DOHH2 (cell line): ENCODE data around the gene E2F4.

Experiments
- H3F3A ChIP-seq: fragments of 200-600 bp; sonication (generic), shearing (Covaris generic); 2 replicates; pipeline ENCODE4 v1.6.0; 2016; ENCODE audit warnings: antibody characterized with exemption, mild to moderate bottlenecking; ENCODE audit not compliant: control insufficient read depth, insufficient read depth
- H3K27ac ChIP-seq: fragments of 200-600 bp; sonication (generic); 2 replicates; pipeline ENCODE4 v1.5.1; 2014; ENCODE audit warnings: low read depth, mild to moderate bottlenecking, low read length, moderate library complexity
- H3K27me3 ChIP-seq: fragments of 200-600 bp; sonication (generic); 2 replicates; pipeline ENCODE4 v1.6.1; 2014; ENCODE audit warnings: mild to moderate bottlenecking, low read length, mixed read lengths; ENCODE audit not compliant: control insufficient read depth
- H3K36me3 ChIP-seq: fragments of 200-600 bp; sonication (generic); 2 replicates; pipeline ENCODE4 v1.6.1; 2014; ENCODE audit warnings: mild to moderate bottlenecking, low read length, moderate library complexity, mixed read lengths; ENCODE audit not compliant: control insufficient read depth
- H3K4me1 ChIP-seq: fragments of 200-600 bp; sonication (generic); 2 replicates; pipeline ENCODE4 v1.6.1; 2014; ENCODE audit warnings: mild to moderate bottlenecking, low read length, mixed read lengths; ENCODE audit not compliant: control insufficient read depth
- H3K4me2 ChIP-seq: fragments of 200-600 bp; sonication (generic); 2 replicates; pipeline ENCODE4 v1.6.0; 2014; ENCODE audit warnings: mild to moderate bottlenecking, low read length, moderate library complexity
- H3K4me3 ChIP-seq: fragments of 200-600 bp; sonication (generic); 2 replicates; pipeline ENCODE4 v1.5.1; 2014; ENCODE audit warnings: mild to moderate bottlenecking, low read length, mixed read lengths
- H3K79me2 ChIP-seq: fragments of 200-600 bp; sonication (generic); 2 replicates; pipeline ENCODE4 v1.6.1; 2014; ENCODE audit warnings: mild to moderate bottlenecking, low read length, mixed read lengths; ENCODE audit not compliant: control insufficient read depth
- H3K9me2 ChIP-seq: fragments of 200-600 bp; sonication (generic); replicated peaks from 2 replicates; pipeline ENCODE4 v1.6.1; 2014; ENCODE audit warnings: mild to moderate bottlenecking, low read length, mixed read lengths; ENCODE audit not compliant: control insufficient read depth
- H3K9me3 ChIP-seq: fragments of 200-600 bp; sonication (generic); 2 replicates; pipeline ENCODE4 v1.6.1; 2014; ENCODE audit warnings: antibody characterized with exemption, low read length, mixed read lengths; ENCODE audit not compliant: control insufficient read depth, insufficient read depth
- H4K20me1 ChIP-seq: fragments of 200-600 bp; sonication (generic); 2 replicates; pipeline ENCODE4 v1.6.0; 2014; ENCODE audit warnings: low read depth, mild to moderate bottlenecking, antibody characterized with exemption, low read length, moderate library complexity; ENCODE audit not compliant: control insufficient read depth, insufficient read depth
- EZH2phosphoT487 ChIP-seq: fragments of 200-600 bp; sonication (generic); IDR thresholded peaks from 2 replicates; pipeline ENCODE4 v1.6.1; 2017; ENCODE audit warnings: borderline replicate concordance, mild to moderate bottlenecking, antibody characterized with exemption, low read length, moderate library complexity, mixed read lengths
- TF ChIP-seq, protein P1 (sequence below): fragments of 200-600 bp; sonication (generic); IDR thresholded peaks from one replicate; pipeline ENCODE4 v1.5.1; 2014; ENCODE audit warnings: antibody characterized with exemption, mild to moderate bottlenecking, low read depth, low read length; ENCODE audit not compliant: poor library complexity, severe bottlenecking

The E2F4 gene

DNA sequence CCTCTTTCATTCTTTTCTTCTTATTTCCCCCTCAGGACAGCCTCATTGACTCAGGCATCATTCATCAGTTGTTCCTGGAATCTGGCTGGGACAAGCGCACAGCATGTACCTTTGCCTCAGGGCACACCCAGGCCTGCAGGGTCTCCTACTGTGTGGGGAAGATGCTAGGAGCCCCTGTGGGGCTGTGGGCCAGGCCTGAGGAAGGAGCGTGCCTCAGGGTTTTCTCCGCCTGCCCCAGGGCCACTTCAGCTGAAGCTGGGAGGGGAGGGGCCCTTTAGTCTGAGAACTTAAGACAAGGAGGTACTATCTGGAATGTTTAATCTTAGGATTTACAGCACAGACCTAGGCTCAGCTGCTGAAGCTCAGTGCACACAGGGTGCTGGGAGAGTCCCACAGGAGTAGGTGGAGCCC, 14.9 kb downstream of the E2F4 start:
- no peak overlapping the region for H3K4me2 ChIP-seq
- TF ChIP-seq, protein P1, sequence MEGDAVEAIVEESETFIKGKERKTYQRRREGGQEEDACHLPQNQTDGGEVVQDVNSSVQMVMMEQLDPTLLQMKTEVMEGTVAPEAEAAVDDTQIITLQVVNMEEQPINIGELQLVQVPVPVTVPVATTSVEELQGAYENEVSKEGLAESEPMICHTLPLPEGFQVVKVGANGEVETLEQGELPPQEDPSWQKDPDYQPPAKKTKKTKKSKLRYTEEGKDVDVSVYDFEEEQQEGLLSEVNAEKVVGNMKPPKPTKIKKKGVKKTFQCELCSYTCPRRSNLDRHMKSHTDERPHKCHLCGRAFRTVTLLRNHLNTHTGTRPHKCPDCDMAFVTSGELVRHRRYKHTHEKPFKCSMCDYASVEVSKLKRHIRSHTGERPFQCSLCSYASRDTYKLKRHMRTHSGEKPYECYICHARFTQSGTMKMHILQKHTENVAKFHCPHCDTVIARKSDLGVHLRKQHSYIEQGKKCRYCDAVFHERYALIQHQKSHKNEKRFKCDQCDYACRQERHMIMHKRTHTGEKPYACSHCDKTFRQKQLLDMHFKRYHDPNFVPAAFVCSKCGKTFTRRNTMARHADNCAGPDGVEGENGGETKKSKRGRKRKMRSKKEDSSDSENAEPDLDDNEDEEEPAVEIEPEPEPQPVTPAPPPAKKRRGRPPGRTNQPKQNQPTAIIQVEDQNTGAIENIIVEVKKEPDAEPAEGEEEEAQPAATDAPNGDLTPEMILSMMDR = no peak
- TF ChIP-seq EZH2phosphoT487 = no peak

DNA sequence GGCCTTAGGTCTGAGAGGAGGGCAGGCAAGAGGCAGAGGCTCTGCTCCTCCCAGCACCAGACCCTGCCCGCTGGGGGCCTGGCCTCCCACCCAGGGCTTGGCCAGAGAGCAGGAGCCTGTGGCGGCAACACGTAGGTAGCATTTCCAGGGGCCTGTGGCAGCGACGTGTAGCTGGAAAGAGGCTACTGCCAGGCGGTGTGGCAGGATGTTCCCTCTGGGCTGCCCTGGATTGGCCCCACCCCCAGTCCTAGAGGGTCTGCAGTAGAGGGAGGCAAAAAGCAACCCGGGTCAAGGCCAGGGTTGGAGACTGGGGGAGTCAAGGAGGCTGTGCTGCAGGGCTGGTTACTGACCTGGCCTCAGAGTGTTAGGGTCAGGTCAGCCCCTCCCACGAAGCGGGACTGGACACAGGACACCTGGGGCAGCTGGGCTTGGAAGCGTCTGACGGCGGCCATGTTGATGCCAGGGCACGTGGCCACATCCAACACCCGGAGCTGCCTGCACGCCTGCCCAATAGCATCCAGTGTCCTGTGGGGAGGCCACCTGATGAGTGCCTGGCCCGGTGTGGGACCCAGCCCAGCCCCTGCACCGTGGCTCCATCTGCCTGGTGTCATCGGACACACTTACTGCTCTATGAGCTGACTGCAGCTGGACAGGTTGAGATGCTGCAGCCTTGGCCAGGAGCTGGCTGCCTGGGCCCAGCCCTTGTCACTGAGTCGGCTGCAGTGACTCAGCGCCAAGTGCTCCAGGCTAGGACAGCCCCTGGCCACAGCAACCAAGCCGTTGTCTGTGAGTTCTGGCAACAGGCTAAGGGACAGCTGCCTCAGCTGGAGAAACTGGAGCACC, 15.5 kb downstream of the E2F4 start:
- Histone ChIP-seq H3K36me3 (peaks cover 18% of the 10 kb centered on the region), H3K9me3 (no peaks in the 10 kb centered on the region), H3K9me2 (no peaks in the 10 kb centered on the region), H3K4me1 (no peaks in the 10 kb centered on the region), H3F3A (no peaks in the 10 kb centered on the region; the same call in 1 of the 2 replicates), H3K4me2 (no peak overlapping the region), H3K27ac (no peak overlapping the region), H3K4me3 (no peak overlapping the region), H3K79me2 (no peaks in the 10 kb centered on the region), H3K27me3 (peaks cover 3% of the 10 kb centered on the region; the same call in 1 of the 2 replicates), H4K20me1 (no peaks in the 10 kb centered on the region)
- TF ChIP-seq, protein P1 = no peak
- no peak for TF ChIP-seq EZH2phosphoT487

More for the DNA sequence above, 14.9 kb downstream of the E2F4 start:
- Histone ChIP-seq H3K9me2 (no peaks in the 10 kb centered on the region), H3K27ac (no peak overlapping the region), H3K4me1 (no peaks in the 10 kb centered on the region), H3K9me3 (no peaks in the 10 kb centered on the region), H3K36me3 (peaks cover 24% of the 10 kb centered on the region), H3K4me3 (no peak overlapping the region), H3K27me3 (peaks cover 2% of the 10 kb centered on the region; the same call in 1 of the 2 replicates), H4K20me1 (no peaks in the 10 kb centered on the region), H3F3A (no peaks in the 10 kb centered on the region; the same call in 1 of the 2 replicates), H3K79me2 (no peaks in the 10 kb centered on the region)

DNA sequence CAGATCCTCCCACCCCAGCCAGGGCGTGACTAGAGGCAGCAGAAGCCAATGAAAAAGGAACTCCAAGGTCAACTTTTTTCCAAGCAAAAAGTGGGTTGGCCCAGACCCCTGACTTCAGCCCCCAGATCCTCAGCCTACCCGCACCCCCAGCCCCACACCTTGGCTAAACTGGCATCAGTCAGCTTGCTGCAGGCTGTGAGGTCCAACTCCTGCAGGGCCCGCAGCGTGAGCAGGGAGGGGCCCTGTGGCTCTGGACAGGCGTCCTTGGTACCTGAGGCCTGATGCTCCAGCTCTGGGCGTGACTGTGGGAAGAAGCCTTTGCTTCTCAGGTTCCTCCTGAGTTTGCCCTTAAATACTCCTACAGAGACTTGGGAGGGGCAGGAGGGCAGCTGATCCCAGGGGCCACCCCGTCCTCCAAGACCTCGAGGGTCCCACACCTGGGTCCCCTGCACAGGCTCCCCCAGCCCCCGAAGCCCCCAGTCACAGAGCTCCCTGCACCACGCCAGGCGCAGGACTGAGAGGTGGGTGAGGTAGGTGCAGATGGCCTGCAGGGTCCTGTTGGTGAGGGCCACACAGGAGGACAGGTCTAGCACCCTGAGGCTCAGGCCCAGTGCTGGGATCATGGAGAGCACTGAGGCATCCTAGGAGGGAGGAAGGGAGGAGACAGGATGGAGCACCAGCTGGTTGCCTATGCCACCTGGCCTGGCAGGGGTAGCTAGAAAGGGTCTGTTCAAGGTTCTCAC, 16.4 kb downstream of the E2F4 start:
- H3K79me2 ChIP-seq = no peaks in the 10 kb centered on the region
- no peak overlapping the region for H3K4me3 ChIP-seq
- H3K4me2 ChIP-seq = no peak overlapping the region
- H3K9me2 ChIP-seq = no peaks in the 10 kb centered on the region
- no peaks in the 10 kb centered on the region for H3K9me3 ChIP-seq
- no peaks in the 10 kb centered on the region; the same call in 1 of the 2 replicates for H3F3A ChIP-seq
- peaks cover 3% of the 10 kb centered on the region; the same call in 1 of the 2 replicates for H3K27me3 ChIP-seq
- H3K27ac ChIP-seq = no peak overlapping the region
- H3K4me1 ChIP-seq = no peaks in the 10 kb centered on the region
- TF ChIP-seq, protein P1 = no peak
- no peak for TF ChIP-seq EZH2phosphoT487
- no peaks in the 10 kb centered on the region for H4K20me1 ChIP-seq
- H3K36me3 ChIP-seq = peaks cover 10% of the 10 kb centered on the region
